Measurements from ENCODE around the gene SPAG9.

The SPAG9 gene

DNA sequence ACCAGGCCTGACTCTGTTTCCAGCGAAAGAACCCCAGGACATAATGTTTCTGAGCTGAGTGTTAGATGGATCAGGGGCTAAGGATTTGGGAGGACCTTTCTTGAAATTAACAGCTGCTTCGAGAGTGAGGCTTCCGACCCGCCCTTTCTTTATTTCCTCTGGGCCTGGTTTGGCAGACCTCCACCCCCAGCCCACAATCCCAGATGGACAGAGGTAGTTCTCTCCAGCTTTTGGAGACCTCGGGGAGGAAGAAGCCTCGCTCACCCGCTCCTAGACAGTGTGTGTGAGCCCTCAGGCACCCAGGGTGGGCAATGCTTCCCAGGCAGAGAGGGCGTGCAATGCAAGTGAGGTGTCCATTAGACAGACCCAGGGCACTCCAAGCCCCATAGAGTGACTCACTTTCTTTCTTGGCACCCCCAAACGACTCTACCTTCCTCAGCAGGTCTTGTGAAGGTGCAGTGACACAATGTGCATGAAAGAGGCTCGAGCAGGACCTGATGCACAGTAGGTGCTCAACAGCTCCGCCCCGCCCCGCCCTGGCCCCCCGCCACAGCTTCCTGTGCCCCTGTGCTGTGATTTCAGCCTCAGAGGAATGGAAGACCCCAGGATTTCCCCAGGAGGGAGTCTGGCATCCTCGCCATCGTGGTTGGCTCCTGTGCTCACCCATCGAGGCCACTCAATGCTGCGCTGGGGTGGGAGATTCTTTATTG, 203.8 kb downstream of the SPAG9 start:
- Histone ChIP-seq H3K27me3 (ENCODE audit: control insufficient read depth in 1 of 2, insufficient read depth in 2 of 2, low read length in 2 of 2) (no peaks in the 10 kb centered on the region), H3K9me3 (ENCODE audit: low read length) (no peaks in the 10 kb centered on the region), H3K9ac (ENCODE audit: low read length) (no peak overlapping the region), H3K27ac (ENCODE audit: low read depth, low read length) (no peak overlapping the region), H3K4me1 (ENCODE audit: insufficient read depth, low read length) (peaks cover 22% of the 10 kb centered on the region), H3K4me3 (ENCODE audit: low read depth in 1 of 2, low read length in 2 of 2) (no peak overlapping the region), H3K36me3 (ENCODE audit: insufficient read depth, low read length) (no peaks in the 10 kb centered on the region)

DNA sequence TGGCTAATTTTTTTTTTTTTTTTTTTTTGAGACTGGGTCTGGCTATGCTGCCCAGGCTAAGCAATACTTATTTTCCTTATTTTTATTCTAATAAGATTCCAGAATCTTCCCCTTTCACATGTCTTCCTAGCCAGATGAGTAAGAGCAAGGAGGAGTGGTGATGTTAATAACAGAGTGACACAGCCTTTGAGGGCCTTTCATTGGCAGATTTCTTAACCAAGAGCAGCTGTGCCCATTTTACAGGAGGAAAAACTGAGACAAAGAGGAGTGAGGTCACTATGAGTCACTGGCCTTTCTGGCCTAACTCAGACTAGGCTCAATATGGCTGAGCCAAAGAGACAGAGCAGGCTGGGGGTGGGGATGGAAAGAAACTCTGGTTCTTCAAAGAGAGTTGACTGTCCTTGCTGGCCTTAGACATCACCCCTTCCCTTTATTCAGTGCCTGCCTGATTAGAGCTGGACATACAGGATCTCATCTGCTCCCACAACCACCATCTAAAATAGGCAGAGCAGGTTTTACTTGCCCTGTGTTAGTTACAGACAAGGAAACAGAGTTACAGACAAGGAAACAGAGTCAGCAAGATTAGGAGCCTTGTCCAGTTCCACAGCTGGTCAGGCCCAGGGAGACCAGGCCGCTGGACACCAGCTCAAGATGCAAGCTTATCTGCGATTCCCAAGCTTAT, 204.5 kb downstream of the SPAG9 start:
- H3K9ac ChIP-seq (ENCODE audit: low read length): no peak overlapping the region
- H3K4me3 ChIP-seq (ENCODE audit: low read depth in 1 of 2, low read length in 2 of 2): no peak overlapping the region
- no peaks in the 10 kb centered on the region for H3K36me3 ChIP-seq (ENCODE audit: insufficient read depth, low read length)
- H3K9me3 ChIP-seq (ENCODE audit: low read length): no peaks in the 10 kb centered on the region
- H3K27me3 ChIP-seq (ENCODE audit: control insufficient read depth in 1 of 2, insufficient read depth in 2 of 2, low read length in 2 of 2): no peaks in the 10 kb centered on the region
- H3K4me1 ChIP-seq (ENCODE audit: insufficient read depth, low read length): peaks cover 22% of the 10 kb centered on the region
- H3K27ac ChIP-seq (ENCODE audit: low read depth, low read length): no peak overlapping the region

DNA sequence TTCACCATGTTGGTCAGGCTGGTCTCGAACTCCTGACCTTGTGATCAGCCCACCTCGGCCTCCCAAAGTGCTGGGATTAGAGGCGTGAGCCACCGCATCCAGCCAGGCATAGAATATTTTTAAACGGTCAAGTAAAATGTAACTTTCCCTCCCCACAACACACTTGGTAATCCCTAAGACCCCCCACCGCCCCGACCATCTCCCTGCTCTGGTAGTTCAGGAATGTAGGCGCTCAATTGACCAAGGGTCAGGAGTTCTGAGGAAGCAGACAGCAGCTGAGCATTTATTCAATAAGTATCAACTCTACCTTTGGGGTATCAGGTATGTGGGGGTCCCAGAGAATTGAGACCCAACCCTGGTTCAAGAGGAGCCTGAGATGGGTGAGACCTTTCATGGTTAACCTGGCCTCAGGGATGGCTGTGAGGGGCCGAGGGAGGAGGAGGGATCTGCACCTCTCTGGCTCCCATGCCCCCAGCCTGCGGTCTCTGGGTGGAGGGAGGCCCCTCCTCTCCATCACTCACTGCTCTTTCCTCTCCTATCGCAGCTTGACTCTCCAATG, 206.1 kb downstream of the SPAG9 start:
- H3K4me1 ChIP-seq (ENCODE audit: insufficient read depth, low read length): peaks cover 13% of the 10 kb centered on the region
- no peak overlapping the region for H3K4me3 ChIP-seq (ENCODE audit: low read depth in 1 of 2, low read length in 2 of 2)
- H3K9ac ChIP-seq (ENCODE audit: low read length): no peak overlapping the region
- no peaks in the 10 kb centered on the region for H3K9me3 ChIP-seq (ENCODE audit: low read length)
- no peak overlapping the region for H3K27ac ChIP-seq (ENCODE audit: low read depth, low read length)
- no peaks in the 10 kb centered on the region for H3K36me3 ChIP-seq (ENCODE audit: insufficient read depth, low read length)
- no peaks in the 10 kb centered on the region for H3K27me3 ChIP-seq (ENCODE audit: control insufficient read depth in 1 of 2, insufficient read depth in 2 of 2, low read length in 2 of 2)

DNA sequence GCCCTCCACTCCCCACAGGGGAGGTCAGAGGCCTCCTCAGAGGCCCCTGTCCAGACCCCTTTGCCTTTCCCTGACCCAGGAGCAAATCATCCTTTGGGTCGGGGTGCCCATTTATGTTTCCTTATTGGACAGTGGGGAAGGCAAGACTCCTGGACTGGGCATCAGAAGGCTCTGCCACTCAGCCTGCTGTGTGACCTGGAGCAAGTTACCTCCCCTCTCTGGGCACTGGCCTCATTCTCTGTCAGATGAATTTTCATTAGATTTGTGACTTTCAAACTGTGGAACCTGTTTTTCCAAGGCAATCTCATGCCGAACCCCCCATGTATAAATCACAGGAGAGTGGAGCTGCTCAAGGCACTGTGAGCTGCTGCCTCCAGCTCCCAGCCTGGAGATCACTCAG, 207.5 kb downstream of the SPAG9 start:
- H3K4me3 ChIP-seq (ENCODE audit: low read depth in 1 of 2, low read length in 2 of 2): no peak overlapping the region
- no peak overlapping the region for H3K9ac ChIP-seq (ENCODE audit: low read length)
- H3K36me3 ChIP-seq (ENCODE audit: insufficient read depth, low read length): no peaks in the 10 kb centered on the region
- H3K27me3 ChIP-seq (ENCODE audit: control insufficient read depth in 1 of 2, insufficient read depth in 2 of 2, low read length in 2 of 2): no peaks in the 10 kb centered on the region
- no peak overlapping the region for H3K27ac ChIP-seq (ENCODE audit: low read depth, low read length)
- H3K9me3 ChIP-seq (ENCODE audit: low read length): no peaks in the 10 kb centered on the region
- no peaks in the 10 kb centered on the region for H3K4me1 ChIP-seq (ENCODE audit: insufficient read depth, low read length)
